ENCODE results near the gene BTBD7.
"Not testable (repeated sequence)": the region's sequence is repeated elsewhere in the genome, so short reads cannot be mapped to it uniquely, and the experiment has no call there.

BTBD7 gene, protein sequence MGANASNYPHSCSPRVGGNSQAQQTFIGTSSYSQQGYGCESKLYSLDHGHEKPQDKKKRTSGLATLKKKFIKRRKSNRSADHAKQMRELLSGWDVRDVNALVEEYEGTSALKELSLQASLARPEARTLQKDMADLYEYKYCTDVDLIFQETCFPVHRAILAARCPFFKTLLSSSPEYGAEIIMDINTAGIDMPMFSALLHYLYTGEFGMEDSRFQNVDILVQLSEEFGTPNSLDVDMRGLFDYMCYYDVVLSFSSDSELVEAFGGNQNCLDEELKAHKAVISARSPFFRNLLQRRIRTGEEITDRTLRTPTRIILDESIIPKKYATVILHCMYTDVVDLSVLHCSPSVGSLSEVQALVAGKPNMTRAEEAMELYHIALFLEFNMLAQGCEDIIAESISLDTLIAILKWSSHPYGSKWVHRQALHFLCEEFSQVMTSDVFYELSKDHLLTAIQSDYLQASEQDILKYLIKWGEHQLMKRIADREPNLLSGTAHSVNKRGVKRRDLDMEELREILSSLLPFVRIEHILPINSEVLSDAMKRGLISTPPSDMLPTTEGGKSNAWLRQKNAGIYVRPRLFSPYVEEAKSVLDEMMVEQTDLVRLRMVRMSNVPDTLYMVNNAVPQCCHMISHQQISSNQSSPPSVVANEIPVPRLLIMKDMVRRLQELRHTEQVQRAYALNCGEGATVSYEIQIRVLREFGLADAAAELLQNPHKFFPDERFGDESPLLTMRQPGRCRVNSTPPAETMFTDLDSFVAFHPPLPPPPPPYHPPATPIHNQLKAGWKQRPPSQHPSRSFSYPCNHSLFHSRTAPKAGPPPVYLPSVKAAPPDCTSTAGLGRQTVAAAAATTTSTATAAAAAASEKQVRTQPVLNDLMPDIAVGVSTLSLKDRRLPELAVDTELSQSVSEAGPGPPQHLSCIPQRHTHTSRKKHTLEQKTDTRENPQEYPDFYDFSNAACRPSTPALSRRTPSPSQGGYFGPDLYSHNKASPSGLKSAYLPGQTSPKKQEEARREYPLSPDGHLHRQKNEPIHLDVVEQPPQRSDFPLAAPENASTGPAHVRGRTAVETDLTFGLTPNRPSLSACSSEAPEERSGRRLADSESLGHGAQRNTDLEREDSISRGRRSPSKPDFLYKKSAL

GRCh38 chr14:93332853-93333630 lies at the start of gene BTBD7:
Gene BTBD7, minus strand, starts transcription at chr14:93333036. Its CDS starts 36,985 bp downstream, at chr14:93296051.
- peak; percentile 94 for DNase-seq (ENCODE audit: low spot score)

DNA sequence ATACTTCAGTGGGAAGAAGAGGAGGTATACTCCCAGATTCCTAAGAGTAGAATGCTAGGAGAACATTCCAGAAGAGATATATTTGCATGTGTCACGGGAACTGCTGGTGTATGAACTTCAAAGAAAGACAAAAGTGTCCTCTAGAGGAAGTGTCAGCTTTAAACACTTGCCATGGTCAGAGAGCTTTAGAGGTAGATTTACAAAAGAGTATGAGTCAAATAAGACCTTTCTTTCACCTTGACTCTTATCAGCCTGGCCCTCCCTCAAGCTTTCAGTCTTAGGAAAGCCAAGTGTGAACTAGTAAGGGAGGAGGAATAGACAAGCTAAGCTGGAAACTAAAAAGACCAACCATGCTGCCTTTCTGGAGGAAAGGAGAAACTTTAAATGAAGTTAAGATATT lies 48.8 kb upstream of the BTBD7 start:
- DNase-seq (ENCODE audit: low spot score), result no peak

DNA sequence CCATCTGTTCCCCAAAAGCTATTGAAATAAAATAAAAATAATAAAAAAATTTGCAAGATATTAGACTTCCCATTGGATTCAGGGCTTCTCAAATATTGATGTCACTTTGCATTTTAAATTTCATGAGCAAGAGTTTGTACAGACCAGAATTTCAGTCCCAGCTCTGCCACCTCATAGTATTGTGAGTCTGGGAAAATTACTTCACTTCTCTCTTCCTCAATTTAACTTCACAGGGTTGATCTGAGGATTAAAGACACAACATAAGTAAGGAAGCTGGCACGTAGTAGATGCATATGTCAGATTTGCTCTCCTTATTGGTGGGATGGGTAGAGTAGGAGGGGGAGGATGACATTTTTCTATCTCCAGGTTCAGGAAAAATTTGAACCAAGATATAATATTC lies 47.0 kb upstream of the BTBD7 start:
- no peak for DNase-seq (ENCODE audit: low spot score)

DNA sequence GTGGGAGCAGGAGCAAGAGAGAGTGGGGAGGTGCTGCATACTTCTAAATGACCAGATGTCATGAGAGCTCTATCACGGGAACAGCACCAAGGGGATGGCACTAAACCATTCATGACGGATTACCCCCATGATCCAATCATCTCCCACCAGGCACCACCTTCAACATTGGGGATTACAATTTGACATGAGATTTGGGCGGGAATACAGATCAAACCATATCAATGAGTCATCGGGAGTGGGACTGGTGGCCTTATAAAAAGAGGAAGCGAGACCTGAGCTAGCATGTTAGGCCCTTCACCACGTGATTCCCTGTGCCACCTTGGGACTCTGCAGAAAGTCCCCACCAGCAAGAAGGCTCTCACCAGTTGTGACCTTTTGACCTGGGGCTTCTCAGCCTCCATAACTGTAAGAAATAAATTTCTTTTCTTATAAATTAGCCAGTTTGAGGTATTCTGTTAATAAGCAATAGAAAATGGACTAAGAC lies 42.9 kb upstream of the BTBD7 start:
- DNase-seq (ENCODE audit: low spot score), result no peak

DNA sequence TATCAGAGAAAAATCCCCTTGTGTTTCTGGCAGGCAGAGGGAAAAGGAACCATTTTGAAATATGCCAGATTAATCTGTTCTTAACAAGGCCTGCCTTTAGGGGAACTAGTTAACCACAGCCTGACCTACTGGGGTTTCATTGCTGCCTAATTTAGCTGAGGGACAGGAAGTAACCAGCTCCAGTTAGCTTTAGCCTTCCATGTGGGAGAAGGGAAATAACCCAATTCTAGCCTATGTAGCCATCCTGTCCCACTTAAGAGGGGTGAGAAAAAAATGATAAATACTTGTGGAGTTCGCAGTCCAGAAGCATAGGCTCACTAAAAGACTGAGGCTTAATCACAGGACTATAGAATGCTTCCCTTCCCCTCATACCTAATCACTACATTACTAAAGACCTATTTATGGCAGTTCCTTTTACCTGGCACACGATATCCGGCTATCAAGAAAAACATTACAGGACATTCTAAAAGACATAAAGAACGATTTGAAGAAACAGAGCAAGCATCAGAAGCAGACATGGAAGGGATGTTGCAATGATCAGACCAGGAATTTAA lies 37.0 kb upstream of the BTBD7 start:
- no peak for DNase-seq (ENCODE audit: low spot score)

DNA sequence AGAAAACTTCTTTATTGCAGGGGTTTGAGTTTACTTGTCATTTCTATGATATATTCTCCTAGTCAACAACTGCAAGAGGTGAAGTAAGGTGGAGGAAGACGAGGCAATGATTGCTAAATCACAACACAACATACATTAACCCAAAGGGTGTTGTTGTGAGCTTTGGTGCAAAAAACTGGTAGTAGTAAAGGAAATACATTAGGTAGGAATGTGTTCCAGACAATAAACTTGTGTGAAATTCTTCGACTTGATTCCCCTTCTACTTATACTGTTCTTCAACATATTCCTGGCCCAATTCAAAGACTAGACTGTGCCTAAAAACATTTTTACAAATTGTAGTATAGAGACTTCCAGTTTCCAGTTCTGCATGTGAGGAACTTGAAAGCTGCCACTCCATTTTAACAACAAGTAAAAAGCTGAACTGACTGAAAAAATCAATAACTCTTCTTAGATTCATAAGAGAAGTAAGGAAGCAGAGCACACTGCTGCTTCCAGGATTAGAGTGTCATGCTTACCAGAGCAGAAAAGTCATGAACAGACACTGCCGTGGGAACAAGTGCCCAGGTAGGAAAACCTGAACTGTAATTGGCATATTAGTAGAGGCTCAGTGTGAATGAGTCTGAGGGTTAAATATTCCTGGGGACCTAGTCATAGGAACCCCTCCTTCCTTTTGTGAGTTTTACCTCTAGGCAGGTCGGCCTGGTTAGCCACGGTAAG lies 36.3 kb upstream of the BTBD7 start:
- no peak for DNase-seq (ENCODE audit: low spot score)

- not testable (repeated sequence) for DNase-seq (ENCODE audit: low spot score)
Observed at GRCh38 chr14:93354873-93355272, 22.0 kb upstream of the BTBD7 start.

- no peak for DNase-seq (ENCODE audit: low spot score)
Observed at GRCh38 chr14:93348292-93348691, 15.5 kb upstream of the BTBD7 start.

GRCh38 chr14:93347850-93348249 lies 15.0 kb upstream of the BTBD7 start:
- DNase-seq (ENCODE audit: low spot score), result no peak

- no peak for DNase-seq (ENCODE audit: low spot score)
Observed at GRCh38 chr14:93346926-93347721, 14.3 kb upstream of the BTBD7 start, which contains the start of gene COX8C. Gene COX8C, plus strand, starts transcription at chr14:93347182. Its CDS starts 87 bp downstream, at chr14:93347269.

GRCh38 chr14:93343797-93344196 lies 11.0 kb upstream of the BTBD7 start:
- no peak for DNase-seq (ENCODE audit: low spot score)

GRCh38 chr14:93343266-93343665 lies 10.4 kb upstream of the BTBD7 start:
- DNase-seq (ENCODE audit: low spot score), result no peak

DNA sequence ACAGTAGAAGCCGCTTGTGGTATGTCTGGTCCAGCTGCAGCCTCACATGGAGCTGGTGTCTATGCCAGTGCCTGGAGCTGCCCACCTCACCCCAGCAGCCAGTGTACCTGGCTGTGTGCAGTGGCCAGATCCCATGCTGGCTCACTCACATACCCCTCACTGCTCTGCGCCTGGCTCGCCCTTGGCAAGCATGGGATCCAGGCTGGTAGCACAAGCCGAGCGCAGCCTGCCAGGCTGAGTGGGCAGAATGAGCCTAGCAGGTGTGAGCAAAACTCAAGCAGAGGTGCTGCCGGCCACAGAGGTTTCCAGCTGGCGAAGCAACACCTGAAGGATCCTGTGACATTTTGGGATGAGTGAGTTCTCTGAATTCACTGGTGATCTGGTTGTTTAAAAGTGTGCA lies 5.0 kb upstream of the BTBD7 start:
- DNase-seq (ENCODE audit: low spot score), result no peak

DNA sequence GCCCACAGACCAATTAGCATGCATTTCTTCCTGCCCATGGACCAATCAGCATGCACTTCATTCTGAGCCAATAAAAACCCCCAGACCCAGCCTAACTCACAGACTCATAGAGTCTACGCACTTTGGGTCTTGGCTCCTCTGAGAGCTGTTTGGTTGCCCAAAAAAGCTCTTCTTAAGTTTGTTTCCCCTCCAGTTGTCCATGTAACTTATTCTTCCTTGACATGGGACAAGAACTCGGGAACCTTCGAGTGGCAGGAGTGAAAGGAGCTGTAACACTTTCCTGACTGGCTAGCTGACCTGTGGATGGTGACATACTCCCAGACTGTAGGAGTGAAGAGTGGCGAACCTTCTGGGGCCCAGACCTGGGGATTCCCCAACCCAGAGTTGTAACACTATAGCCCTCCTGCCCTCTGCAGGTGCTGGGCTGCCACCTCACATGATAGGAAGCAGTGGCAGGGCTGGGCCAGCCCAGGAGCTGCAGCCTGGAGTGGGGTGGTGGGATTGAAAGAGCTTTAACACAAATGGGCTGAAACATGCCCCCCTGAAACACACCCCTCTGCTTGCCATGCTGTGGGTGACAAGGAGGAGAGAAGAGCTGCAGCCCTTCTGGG lies 4.4 kb upstream of the BTBD7 start:
- DNase-seq (ENCODE audit: low spot score), result no peak

DNA sequence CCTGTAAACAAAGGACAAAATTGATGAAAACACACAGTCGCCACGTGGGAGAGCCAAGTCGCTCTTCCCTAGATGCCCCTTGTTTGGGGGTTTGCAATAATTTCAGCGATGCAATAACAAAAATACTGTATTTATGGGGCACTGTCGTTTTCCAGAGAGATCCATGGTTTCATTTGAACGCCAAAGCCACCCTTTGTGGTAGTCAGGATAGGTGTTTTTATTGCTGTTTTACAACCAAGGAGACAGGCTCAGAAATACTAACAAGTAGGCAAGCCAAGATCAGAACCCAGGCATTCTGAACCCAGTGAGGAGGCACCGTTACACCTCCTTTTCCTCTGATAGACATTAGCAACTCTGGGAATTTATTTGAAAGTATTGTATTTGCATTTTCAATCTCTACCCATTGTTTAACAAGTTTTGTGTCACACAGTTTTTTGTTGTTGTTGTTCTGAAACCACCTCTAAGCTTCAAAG lies 831 bp upstream of the BTBD7 start:
- no peak for DNase-seq (ENCODE audit: low spot score)

- DNase-seq (ENCODE audit: low spot score), result peak; percentile 70
Observed at GRCh38 chr14:93332397-93332852, 411 bp downstream of the BTBD7 start.

DNA sequence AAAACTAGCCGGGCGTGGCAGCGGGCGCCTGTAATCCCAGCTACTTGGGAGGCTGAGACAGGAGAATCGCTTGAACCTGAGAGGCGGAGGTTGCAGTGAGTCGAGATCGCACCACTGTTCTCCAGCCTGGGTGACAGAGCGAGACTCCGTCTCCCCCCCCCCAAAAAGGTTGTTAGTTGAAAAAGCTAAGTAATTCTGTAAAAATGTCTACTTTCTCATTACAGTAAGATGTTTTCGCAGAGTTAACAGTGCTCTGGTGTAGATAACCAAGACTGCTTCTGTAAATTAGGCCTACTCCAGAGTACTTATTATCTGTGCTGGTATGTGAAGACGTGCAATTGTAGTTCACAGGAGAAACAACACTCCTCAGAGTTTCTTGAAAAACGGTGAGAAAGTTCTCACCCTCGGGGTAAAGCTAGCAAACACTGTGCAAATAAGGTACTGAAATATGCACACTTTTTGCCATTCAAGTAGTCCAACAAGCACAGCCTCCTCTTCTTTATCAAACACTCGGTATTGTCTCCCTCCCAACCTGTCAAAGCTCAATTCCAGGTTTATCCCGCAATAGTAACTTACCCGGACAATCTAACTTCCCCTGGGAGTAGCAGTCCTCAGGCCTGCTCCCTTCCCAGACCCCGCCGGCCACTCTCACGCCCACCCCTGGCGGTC lies 974 bp downstream of the BTBD7 start:
- peak; percentile 19 for DNase-seq (ENCODE audit: low spot score)

- peak; percentile 74 for DNase-seq (ENCODE audit: low spot score)
Observed at GRCh38 chr14:93331002-93331727, 1.7 kb downstream of the BTBD7 start.

Data from kidney capillary endothelial cell (primary cell).